ENCODE data around the gene CCNY.
"Not testable (repeated sequence)": the region's sequence is repeated elsewhere in the genome, so short reads cannot be mapped to it uniquely, and the experiment has no call there.

Gene CCNY

GRCh38 chr10:35353805-35354204, 17.5 kb downstream of the CCNY start:
- in situ Hi-C loops (cut with HindIII; ENCODE audit: low sequenced_read_pairs), result no loop called here

DNA sequence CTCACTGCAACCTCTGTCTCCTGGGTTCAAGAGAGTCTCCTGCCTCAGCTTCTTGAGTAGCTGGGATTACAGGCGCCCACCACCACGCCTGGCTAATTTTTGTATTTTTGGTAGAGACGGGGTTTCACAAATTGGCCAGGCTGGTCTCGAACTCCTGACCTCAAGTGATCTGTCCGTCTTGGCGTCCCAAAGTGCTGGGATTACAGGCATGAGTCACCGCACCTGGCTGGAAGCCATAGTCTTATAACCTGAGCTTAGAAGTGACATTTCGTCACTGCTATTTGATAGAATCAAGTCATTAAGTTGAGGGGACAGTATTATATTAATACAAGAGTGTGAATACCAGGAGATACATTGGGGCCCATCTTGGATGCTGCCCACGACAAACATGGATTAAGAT, 17.9 kb downstream of the CCNY start:
- in situ Hi-C loops (cut with HindIII; ENCODE audit: low sequenced_read_pairs), result not testable (repeated sequence)

DNA sequence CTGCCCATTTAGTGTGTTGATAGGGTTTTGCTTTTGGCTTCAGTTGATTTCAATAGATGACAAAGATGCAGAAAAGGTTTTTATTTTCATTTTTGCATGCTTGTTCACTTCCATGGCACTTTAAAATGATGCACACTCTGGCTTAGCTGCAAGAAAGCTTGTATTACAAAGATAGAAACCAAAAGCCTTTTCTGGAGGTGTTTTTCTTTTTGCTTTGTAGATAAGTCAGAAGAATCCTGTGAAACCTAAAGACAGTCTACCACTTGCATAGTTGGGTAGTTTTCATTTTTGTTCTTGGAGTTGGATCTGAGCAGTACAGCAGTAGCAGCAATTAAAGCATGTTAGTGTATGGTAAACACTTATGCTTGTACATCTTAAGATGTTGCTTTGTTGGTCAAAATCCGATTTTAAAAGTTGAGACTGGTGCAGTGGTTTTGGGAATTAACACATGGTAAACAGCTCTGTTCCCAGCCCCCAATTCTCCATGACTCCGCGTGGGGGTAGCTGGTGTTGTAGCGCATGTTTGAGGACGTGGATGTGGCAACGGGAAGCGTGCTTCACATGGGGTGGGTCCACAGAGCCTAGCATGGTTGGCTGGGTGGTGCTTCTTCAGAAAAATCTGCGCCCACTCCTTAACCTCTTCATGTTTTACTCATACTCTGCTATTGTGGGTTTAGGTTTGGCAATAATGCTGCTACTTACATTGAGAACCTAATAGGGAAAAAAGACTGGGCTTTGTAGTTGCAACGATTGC, 19.8 kb downstream of the CCNY start:
- in situ Hi-C loops (cut with HindIII; ENCODE audit: low sequenced_read_pairs), result no loop called here

GRCh38 chr10:35356725-35357092, 20.4 kb downstream of the CCNY start:
- in situ Hi-C loops (cut with HindIII; ENCODE audit: low sequenced_read_pairs), result no loop called here

- in situ Hi-C loops (cut with HindIII; ENCODE audit: low sequenced_read_pairs), result no loop called here
These were observed 22.7 kb downstream of the CCNY start for GRCh38 chr10:35359056-35359455.

- in situ Hi-C loops (cut with HindIII; ENCODE audit: low sequenced_read_pairs), result no loop called here
These were observed 23.6 kb downstream of the CCNY start for GRCh38 chr10:35359873-35360272.

DNA sequence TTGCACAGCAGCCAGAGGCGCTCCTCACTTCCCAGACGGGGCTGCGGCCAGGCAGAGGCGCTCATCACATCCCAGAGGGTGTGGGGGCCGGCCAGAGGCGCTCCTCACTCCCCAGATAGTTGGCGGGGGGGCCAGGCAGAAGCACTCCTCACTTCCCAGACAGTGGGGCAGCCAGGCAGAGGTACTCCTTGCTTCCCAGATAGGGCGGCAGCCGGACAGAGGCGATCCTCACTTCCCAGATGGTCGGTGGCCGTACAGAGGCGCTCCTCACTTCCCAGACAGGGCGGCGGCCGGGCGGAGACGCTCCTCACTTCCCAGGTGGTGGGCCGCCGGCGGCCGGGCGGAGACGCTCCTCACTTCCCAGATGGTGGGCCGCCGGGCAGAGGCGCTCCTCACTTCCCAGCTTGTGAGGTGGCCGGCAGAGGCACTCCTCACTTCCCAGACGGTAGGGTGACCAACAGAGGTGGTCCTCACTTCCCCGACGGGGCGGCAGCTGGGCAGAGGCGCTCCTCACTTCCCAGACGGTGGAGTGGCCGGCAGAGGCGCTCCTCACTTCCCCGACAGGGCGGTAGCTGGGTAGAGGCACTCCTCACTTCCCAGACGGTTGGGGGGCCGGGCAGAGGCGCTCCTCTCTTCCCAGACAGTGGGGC, 26.5 kb downstream of the CCNY start:
- in situ Hi-C loops (cut with HindIII; ENCODE audit: low sequenced_read_pairs), result no loop called here

GRCh38 chr10:35363587-35363986, 27.3 kb downstream of the CCNY start:
- in situ Hi-C loops (cut with HindIII; ENCODE audit: low sequenced_read_pairs), result no loop called here

DNA sequence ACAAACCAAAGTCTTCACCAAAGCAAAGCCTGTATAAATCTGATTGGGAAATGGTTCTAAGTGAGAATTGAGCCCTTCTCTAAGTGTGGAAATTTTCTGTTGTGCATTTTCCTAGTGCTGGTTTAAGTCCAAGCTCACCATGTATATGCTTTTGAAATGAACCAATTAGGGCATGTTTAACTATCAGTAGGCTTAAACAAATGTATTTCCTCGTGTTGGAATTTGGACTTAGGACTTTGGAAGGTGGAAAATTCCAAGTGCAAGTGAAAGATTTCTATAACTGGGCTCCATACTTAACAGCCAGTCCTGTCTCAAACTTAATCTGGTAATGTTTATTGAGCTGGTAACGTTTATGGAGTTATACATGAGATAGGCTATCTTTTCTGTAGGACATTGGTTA, 28.5 kb downstream of the CCNY start:
- in situ Hi-C loops (cut with HindIII; ENCODE audit: low sequenced_read_pairs), result no loop called here

DNA sequence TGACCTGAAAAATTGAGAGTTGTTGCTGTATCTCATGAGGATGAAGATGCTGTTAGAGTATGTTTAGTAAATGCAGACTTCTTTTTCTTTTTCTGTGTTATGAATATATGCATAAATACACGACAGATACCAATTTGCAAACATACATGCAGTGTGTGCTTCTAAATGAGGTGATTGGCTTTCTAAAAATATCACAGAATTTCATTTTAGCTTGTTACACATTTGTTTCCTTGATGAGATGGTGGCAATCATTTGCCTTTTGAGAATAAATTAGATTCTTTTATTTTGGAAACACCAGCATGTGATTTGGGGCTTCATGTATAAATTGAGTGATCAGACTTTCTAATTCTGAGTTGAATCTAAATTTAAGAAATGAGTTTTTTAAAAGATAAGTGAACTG, 29.7 kb downstream of the CCNY start:
- in situ Hi-C loops (cut with HindIII; ENCODE audit: low sequenced_read_pairs), result no loop called here

- in situ Hi-C loops (cut with HindIII; ENCODE audit: low sequenced_read_pairs), result no loop called here
These were observed 31.0 kb downstream of the CCNY start for GRCh38 chr10:35367107-35367859.

GRCh38 chr10:35367982-35368381, 31.7 kb downstream of the CCNY start:
- in situ Hi-C loops (cut with HindIII; ENCODE audit: low sequenced_read_pairs), result no loop called here

DNA sequence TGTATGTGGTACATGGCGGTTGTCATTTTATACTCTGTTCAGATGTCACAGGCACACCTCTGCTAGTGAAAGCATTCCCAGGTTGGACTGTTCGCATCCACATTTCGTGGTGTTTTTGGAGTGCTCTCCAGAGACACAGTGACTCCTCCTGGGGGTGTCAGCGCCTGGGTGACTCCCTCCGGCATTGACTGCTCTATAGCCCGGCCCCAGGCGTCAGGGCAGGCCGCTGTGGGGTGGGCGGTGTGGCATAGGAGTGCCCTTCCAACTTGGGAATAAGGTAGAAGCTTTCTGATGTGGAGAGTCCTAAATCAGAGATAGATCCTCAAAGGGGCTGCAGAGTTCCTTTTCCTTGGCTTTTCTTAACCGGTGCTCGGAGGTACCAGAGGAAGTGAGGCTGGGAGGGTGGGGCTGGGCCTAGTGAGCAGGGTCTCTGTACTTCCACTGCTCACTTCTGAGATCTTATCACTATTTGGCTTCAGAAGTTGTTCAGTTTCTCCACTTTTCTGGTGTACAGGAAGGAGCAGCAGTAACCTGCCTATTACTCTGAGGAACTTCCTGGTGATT, 32.3 kb downstream of the CCNY start:
- in situ Hi-C loops (cut with HindIII; ENCODE audit: low sequenced_read_pairs), result no loop called here

- in situ Hi-C loops (cut with HindIII; ENCODE audit: low sequenced_read_pairs), result no loop called here
These were observed 32.8 kb downstream of the CCNY start for GRCh38 chr10:35369049-35369611.

- in situ Hi-C loops (cut with HindIII; ENCODE audit: low sequenced_read_pairs), result no loop called here
These were observed 35.4 kb downstream of the CCNY start for GRCh38 chr10:35371731-35372130.

- in situ Hi-C loops (cut with HindIII; ENCODE audit: low sequenced_read_pairs), result no loop called here
These were observed 36.0 kb downstream of the CCNY start for GRCh38 chr10:35372329-35372728.

DNA sequence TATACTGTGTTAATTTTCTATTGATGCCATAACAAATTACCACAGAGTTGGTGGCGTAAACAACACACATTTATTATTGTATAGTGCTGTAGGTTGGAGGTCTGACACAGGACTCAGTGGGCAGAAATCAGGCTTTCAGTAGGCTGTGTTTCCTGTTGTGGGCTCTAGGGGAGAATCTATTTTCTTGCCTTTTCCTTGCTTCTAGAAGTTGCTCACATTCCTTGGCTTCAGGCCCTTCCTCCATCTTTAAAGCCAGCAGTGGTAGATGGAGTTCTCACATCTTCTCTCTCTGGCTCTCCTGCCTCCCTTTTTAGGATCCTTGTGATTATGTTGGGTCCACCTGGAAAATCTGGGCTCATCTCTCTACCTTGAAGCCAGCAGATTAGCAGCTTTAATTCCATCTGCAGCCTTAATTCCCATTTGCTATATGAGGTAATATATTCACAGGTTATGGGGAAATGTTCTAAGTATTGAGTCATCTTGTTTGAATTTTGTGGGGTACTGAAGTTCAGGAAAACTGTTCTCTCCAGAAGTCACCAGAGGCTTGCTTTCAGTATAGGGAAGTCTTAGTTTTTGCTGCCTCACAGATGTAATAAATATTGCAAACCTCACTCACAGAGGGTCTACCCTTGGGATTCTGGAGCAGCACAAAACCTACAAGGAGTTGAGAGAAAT, 38.9 kb downstream of the CCNY start:
- in situ Hi-C loops (cut with HindIII; ENCODE audit: low sequenced_read_pairs), result loop anchor here (5.0 kb wide), 2 partner anchors 48 to 87 kb away; no protein-coding TSS in a partner anchor

- in situ Hi-C loops (cut with HindIII; ENCODE audit: low sequenced_read_pairs), result loop anchor here (5.0 kb wide), 2 partner anchors 50 to 85 kb away; no protein-coding TSS in a partner anchor
These were observed 40.9 kb downstream of the CCNY start for GRCh38 chr10:35377050-35377728.

GRCh38 chr10:35378541-35379210, 42.4 kb downstream of the CCNY start:
- in situ Hi-C loops (cut with HindIII; ENCODE audit: low sequenced_read_pairs), result loop anchor here (5.0 kb wide), 2 partner anchors 51 to 84 kb away; no protein-coding TSS in a partner anchor
